Calu3 (cell line): ENCODE results near the gene MAPK8IP1. TPM values are rescaled to one million over a fixed set of nuclear protein-coding genes. Genes with fewer than 3 reads are reported as not detected.
A peak's percentile ranks its signal among the peaks of the same experiment; 100 is the strongest.

Source experiments
- BruUV-seq: library from RNA; stranded (reverse); fragments of 400-500 nt; replicated peaks from 2 replicates; lab custom pipeline; 2021; lab: Mats Ljungman, UMichigan
- CTCF ChIA-PET: fragments of 300-600 bp; sonication (Branson Sonifier 250); formaldehyde crosslinking; loops from one replicate; lab custom pipeline; 2022; ENCODE audit warnings: antibody characterized with exemption; lab: Charles Lee
- DNase-seq: peaks from one replicate; pipeline ENCODE4 v3.0.0; 2022
- H3K27ac Mint-ChIP-seq: one replicate; pipeline ENCODE4 v1.8.0; 2022; ENCODE audit warnings: mixed read lengths; ENCODE audit not compliant: unreplicated experiment
- H3K27me3 Mint-ChIP-seq: one replicate; pipeline ENCODE4 v1.8.0; 2022; ENCODE audit warnings: mixed read lengths; ENCODE audit not compliant: unreplicated experiment
- H3K36me3 Mint-ChIP-seq: one replicate; pipeline ENCODE4 v1.8.0; 2022; ENCODE audit warnings: mild to moderate bottlenecking, moderate library complexity, mixed read lengths; ENCODE audit not compliant: insufficient read depth, unreplicated experiment
- H3K4me1 Mint-ChIP-seq: one replicate; pipeline ENCODE4 v1.8.0; 2022; ENCODE audit warnings: mild to moderate bottlenecking, low read depth, mixed read lengths; ENCODE audit not compliant: unreplicated experiment
- H3K4me3 Mint-ChIP-seq: one replicate; pipeline ENCODE4 v1.8.0; 2022; ENCODE audit warnings: mild to moderate bottlenecking, low read depth, moderate library complexity, mixed read lengths; ENCODE audit not compliant: unreplicated experiment
- H3K9me3 Mint-ChIP-seq: one replicate; pipeline ENCODE4 v1.8.0; 2022; ENCODE audit warnings: low read depth, mixed read lengths; ENCODE audit not compliant: unreplicated experiment
- CTCF ChIP-seq: fragments of 200-600 bp; IDR thresholded peaks from one replicate; pipeline ENCODE4 v1.8.0; 2022; ENCODE audit warnings: antibody characterized with exemption; ENCODE audit not compliant: unreplicated experiment
- intact Hi-C: fragments of 100-400 bp; cut with micrococcal nuclease; formaldehyde crosslinking; loops from one replicate; pipeline ENCODE4 v1.10.0; 2022; ENCODE audit not compliant: unreplicated experiment
- total RNA-seq: library from RNA; stranded (reverse); gene quantifications from 2 replicates; pipeline ENCODE4 v1.2.3, GENCODE V29; 2022

Gene MAPK8IP1
- total RNA-seq, 1 experiment from 2014 or later = 4.1 TPM

DNA sequence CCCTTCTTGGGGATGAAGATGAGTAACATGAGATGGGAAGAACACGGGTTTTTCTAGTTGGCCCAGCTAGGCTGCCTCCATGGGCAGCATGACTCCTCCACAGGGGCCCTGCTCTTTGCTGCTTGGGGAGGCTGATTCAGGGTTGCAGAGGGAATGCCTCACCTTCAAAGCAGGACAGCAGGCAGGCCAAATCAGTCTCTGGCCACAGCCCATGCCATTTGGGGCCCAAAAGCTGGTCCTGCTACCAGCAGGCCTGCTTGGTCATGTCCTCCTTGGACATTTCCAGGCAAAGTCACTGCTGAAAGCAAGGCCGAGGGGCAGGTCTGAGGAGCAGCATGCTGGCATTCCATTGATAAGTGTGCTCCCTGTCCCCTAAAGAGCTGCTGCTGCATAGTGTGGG is 13.8 kb upstream of the MAPK8IP1 start:
- CTCF ChIA-PET = interaction anchor here (1.2 to 2.4 kb wide), 2 partner anchors 93 to 135 kb away, joined by 6 to 13 read pairs; no protein-coding TSS in a partner anchor

GRCh38 chr11:45872651-45873356 is 12.6 kb upstream of the MAPK8IP1 start:
- Mint-ChIP-seq H3K27ac (no peak overlapping the region), H3K27me3 (no peaks in the 10 kb centered on the region), H3K36me3 (no peaks in the 10 kb centered on the region), H3K4me3 (no peak overlapping the region), H3K9me3 (no peaks in the 10 kb centered on the region), H3K4me1 (no peaks in the 10 kb centered on the region)
- TF ChIP-seq CTCF = peak; percentile 59
- DNase-seq = peak; percentile 60
- BruUV-seq = no TSS peak
- intact Hi-C loops = loop anchor here (1.0 kb wide), 1 partner anchor 133 kb away; no protein-coding TSS in a partner anchor
- CTCF ChIA-PET = interaction anchor here (0.9 to 2.4 kb wide), 3 partner anchors 26 to 134 kb away, joined by 3 to 13 read pairs (median 6); no protein-coding TSS in a partner anchor

More for the DNA sequence above, 13.8 kb upstream of the MAPK8IP1 start:
- Mint-ChIP-seq H3K27ac (no peak overlapping the region), H3K4me3 (no peak overlapping the region), H3K9me3 (no peaks in the 10 kb centered on the region), H3K4me1 (no peaks in the 10 kb centered on the region), H3K27me3 (no peaks in the 10 kb centered on the region), H3K36me3 (peaks cover under 1% of the 10 kb centered on the region)
- no TSS peak for BruUV-seq
- no peak for DNase-seq
- intact Hi-C loops = loop anchor here (1.0 kb wide), 1 partner anchor 135 kb away; no protein-coding TSS in a partner anchor
- no peak for TF ChIP-seq CTCF

DNA sequence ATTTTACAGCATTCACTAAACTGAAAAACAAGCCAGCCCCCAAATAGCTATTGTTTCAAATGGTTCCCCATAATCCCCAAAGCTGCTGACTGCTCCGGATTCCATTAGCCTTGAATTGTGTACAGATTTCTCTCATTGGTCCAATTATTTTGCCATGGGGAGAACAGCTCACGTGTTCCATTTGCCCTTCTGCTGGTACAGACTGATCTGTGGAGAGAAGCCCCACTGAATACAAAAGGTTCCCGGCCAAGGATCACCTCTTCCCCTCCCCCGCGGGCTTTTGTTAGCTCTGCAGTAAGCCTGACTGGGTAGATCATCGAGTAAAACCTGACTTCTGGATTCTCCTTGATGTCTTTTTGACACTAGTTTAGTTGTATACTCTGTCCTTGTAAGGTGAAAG is 9.1 kb upstream of the MAPK8IP1 start:
- no peaks in the 10 kb centered on the region for H3K4me1 Mint-ChIP-seq
- no TSS peak for BruUV-seq
- H3K36me3 Mint-ChIP-seq = no peaks in the 10 kb centered on the region
- H3K9me3 Mint-ChIP-seq = no peaks in the 10 kb centered on the region
- TF ChIP-seq CTCF = no peak
- DNase-seq = no peak
- H3K4me3 Mint-ChIP-seq = no peak overlapping the region
- no peak overlapping the region for H3K27ac Mint-ChIP-seq
- intact Hi-C loops = no loop called here
- H3K27me3 Mint-ChIP-seq = no peaks in the 10 kb centered on the region
- CTCF ChIA-PET = interaction anchor here (0.7 kb wide), 1 partner anchor 16 kb away, joined by 3 read pairs; no protein-coding TSS in a partner anchor

GRCh38 chr11:45877221-45877620 is 8.2 kb upstream of the MAPK8IP1 start:
- BruUV-seq = no TSS peak
- Mint-ChIP-seq H3K9me3 (no peaks in the 10 kb centered on the region), H3K36me3 (no peaks in the 10 kb centered on the region), H3K4me1 (no peaks in the 10 kb centered on the region), H3K4me3 (no peak overlapping the region), H3K27ac (no peak overlapping the region), H3K27me3 (no peaks in the 10 kb centered on the region)
- CTCF ChIA-PET = no interaction called here
- DNase-seq = no peak
- no peak for TF ChIP-seq CTCF
- intact Hi-C loops = no loop called here
